Jurkat, Clone E6-1 (cell line): ENCODE results near the gene MAN1A2.
A peak's percentile ranks its signal among the peaks of the same experiment; 100 is the strongest.
"Not testable (repeated sequence)": the region's sequence is repeated elsewhere in the genome, so short reads cannot be mapped to it uniquely, and the experiment has no call there.

ENCODE experiments used
- DNase-seq: peaks from one replicate; pipeline ENCODE4 v3.0.0-alpha.2; 2011; ENCODE audit warnings: low read depth, low spot score
- H3K4me3 ChIP-seq: 2 replicates; pipeline ENCODE4 v1.5.1; 2011; ENCODE audit warnings: mild to moderate bottlenecking, low read length, control low read depth, moderate library complexity

The MAN1A2 gene

GRCh38 chr1:117458410-117458809 lies 91.2 kb downstream of the MAN1A2 start:
- not testable (repeated sequence) for H3K4me3 ChIP-seq, DNase-seq

GRCh38 chr1:117466761-117467160 lies 99.5 kb downstream of the MAN1A2 start:
- DNase-seq: no peak
- no peak overlapping the region for H3K4me3 ChIP-seq

- no peak for DNase-seq
Observed at GRCh38 chr1:117467336-117467735, 100.1 kb downstream of the MAN1A2 start.

GRCh38 chr1:117473063-117473462 lies 105.8 kb downstream of the MAN1A2 start:
- no peak for DNase-seq
- no peak overlapping the region for H3K4me3 ChIP-seq

More at GRCh38 chr1:117467336-117467735, 100.1 kb downstream of the MAN1A2 start:
- no peak overlapping the region for H3K4me3 ChIP-seq

GRCh38 chr1:117475495-117475894 lies 108.2 kb downstream of the MAN1A2 start:
- not testable (repeated sequence) for DNase-seq, H3K4me3 ChIP-seq

- no peak for DNase-seq
- no peak overlapping the region for H3K4me3 ChIP-seq
Observed at GRCh38 chr1:117479086-117479485, 111.8 kb downstream of the MAN1A2 start.

GRCh38 chr1:117481410-117481809 lies 114.2 kb downstream of the MAN1A2 start:
- H3K4me3 ChIP-seq: no peak overlapping the region
- DNase-seq: no peak

- no peak for DNase-seq
- no peak overlapping the region for H3K4me3 ChIP-seq
Observed at GRCh38 chr1:117493906-117494305, 126.7 kb downstream of the MAN1A2 start.

- no peak overlapping the region for H3K4me3 ChIP-seq
- DNase-seq: no peak
Observed at GRCh38 chr1:117495068-117495467, 127.8 kb downstream of the MAN1A2 start.

GRCh38 chr1:117499071-117499470 lies 131.8 kb downstream of the MAN1A2 start:
- no peak overlapping the region for H3K4me3 ChIP-seq
- DNase-seq: no peak

- DNase-seq: no peak
- no peak overlapping the region for H3K4me3 ChIP-seq
Observed at GRCh38 chr1:117500584-117500983, 133.3 kb downstream of the MAN1A2 start.

GRCh38 chr1:117501281-117501680 lies 134.0 kb downstream of the MAN1A2 start:
- no peak overlapping the region for H3K4me3 ChIP-seq
- DNase-seq: no peak

GRCh38 chr1:117511273-117511672 lies 144.0 kb downstream of the MAN1A2 start:
- DNase-seq: no peak
- H3K4me3 ChIP-seq: no peak overlapping the region

- peak; percentile 10 for DNase-seq
- no peak overlapping the region for H3K4me3 ChIP-seq
Observed at GRCh38 chr1:117512728-117513321, 145.6 kb downstream of the MAN1A2 start.

GRCh38 chr1:117523111-117523510 lies 155.9 kb downstream of the MAN1A2 start:
- DNase-seq: no peak
- no peak overlapping the region for H3K4me3 ChIP-seq

- no peak overlapping the region for H3K4me3 ChIP-seq
- DNase-seq: no peak
Observed at GRCh38 chr1:117527074-117527473, 159.8 kb downstream of the MAN1A2 start.

GRCh38 chr1:117527566-117528102 lies 160.4 kb downstream of the MAN1A2 start:
- no peak for DNase-seq
- H3K4me3 ChIP-seq: no peak overlapping the region

GRCh38 chr1:117529683-117530082 lies 162.4 kb downstream of the MAN1A2 start:
- no peak overlapping the region for H3K4me3 ChIP-seq
- DNase-seq: no peak

- H3K4me3 ChIP-seq: no peak overlapping the region
- no peak for DNase-seq
Observed at GRCh38 chr1:117531222-117531621, 164.0 kb downstream of the MAN1A2 start.

GRCh38 chr1:117534995-117535467 lies 167.8 kb downstream of the MAN1A2 start:
- peak; percentile 69 for DNase-seq
- H3K4me3 ChIP-seq: no peak overlapping the region

- peak; percentile 10 for DNase-seq
- no peak overlapping the region for H3K4me3 ChIP-seq
Observed at GRCh38 chr1:117535821-117536220, 168.6 kb downstream of the MAN1A2 start.
